Measurements from ENCODE around the gene CHD9. TPM values are rescaled to one million over a fixed set of nuclear protein-coding genes. Genes with fewer than 3 reads are reported as not detected.
A peak's percentile ranks its signal among the peaks of the same experiment; 100 is the strongest.
"Not testable (repeated sequence)": the region's sequence is repeated elsewhere in the genome, so short reads cannot be mapped to it uniquely, and the experiment has no call there.

CHD9 gene
- total RNA-seq, 1 experiment from 2014 or later = 14.6 TPM

DNA sequence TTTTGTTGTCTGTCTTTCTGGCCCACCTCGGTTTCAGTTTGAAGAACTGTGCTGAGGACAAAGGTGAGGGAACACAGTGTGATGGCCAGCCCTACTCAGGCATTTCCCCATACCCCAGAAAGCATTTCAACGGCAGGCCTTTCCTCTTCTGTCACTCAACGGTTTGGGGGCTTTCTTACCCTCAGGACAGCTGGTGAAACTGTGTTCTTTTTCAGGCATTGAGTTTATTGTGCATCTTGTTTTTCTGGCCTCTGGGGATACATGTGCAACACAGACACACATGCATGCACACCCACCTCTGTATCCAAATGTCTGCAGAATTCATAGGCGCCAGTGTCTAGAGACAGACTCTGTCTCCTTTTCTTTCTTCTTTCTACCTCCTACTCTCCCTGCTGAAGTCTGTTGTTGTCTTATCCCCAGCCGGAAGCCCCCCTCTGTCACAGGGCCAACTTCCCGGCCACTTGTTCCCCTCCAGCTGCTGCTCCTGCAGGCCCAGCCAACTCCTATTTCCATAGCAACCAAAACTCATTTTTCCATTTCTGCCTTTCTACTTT lies 17.0 kb downstream of the CHD9 start:
- no peak for DNase-seq (ENCODE audit: low read depth)

DNA sequence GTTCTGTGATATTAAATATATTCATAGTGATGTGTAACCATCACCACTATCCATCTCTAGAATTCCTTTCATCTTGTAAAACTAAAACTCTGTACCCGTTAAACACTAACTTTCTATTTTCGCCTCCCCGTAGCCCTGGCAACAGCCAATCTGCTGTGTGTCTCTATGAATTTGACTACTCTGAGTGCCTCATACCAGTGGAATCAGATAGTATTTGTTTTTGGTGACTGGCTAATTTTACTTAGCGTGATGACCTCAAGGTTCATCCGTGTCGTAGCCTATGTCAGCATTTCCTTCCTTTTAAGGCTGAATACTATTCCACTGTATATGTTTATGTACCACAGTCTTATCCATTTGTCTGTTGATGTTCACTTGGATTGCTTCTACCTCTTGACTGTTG lies 18.2 kb downstream of the CHD9 start:
- DNase-seq (ENCODE audit: low read depth) = no peak

DNA sequence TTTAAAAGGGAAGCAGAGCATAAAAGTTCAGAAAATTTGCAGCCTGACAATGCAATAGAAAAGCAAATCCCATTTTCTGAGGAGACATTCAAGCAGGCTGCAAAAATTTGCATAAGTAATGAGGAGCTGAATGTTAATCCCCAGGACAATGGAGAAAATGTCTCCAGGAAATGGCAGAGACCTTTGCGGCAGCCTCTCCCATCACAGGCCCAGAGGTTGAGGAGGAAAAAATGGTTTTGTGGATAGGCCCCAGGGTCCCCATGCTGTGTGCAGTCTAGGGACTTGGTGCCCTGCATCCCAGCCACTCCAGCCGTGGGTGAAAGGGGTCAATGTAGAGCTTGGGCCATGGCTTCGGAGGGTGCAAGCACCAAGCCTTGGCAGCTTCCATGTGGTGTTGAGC lies 19.5 kb downstream of the CHD9 start:
- not testable (repeated sequence) for DNase-seq (ENCODE audit: low read depth)

DNA sequence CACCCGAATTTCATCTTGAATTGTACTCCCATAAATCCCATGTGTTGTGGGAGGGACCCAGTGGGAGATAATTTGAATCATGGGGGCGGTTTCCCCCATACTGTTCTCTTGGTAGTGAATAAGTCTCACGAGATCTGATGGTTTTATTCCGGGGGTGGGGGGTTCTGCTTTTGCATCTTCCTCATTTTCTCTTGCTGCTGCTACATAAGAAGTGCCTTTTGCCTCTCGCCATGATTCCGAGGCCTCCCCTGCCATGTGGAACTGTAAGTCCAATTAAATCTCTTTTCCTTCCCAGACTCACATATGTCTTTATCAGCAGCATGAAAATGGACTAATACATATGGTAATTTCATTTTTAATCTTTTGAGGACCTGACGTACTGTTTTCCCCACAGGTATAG lies 20.7 kb downstream of the CHD9 start:
- not testable (repeated sequence) for DNase-seq (ENCODE audit: low read depth)

DNA sequence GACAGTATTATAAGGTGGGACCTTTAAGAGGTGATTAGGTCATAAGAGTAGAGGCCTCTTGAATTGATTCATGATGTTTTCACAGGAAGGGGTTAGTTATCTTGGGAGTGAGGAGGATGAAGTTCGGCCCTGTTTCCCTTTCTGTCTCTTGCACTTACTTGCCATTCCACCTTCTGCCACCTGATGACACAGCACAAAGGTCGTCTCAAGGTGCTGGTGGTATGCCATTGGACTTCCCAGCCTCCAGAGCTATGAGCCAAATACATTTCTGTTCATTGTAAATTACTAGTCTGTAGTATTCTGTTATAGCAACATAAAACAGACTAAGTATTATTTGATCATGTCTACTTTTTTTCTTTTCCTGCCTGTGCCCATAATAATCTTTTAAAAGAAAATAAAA lies 23.5 kb downstream of the CHD9 start:
- DNase-seq (ENCODE audit: low read depth) = no peak

DNA sequence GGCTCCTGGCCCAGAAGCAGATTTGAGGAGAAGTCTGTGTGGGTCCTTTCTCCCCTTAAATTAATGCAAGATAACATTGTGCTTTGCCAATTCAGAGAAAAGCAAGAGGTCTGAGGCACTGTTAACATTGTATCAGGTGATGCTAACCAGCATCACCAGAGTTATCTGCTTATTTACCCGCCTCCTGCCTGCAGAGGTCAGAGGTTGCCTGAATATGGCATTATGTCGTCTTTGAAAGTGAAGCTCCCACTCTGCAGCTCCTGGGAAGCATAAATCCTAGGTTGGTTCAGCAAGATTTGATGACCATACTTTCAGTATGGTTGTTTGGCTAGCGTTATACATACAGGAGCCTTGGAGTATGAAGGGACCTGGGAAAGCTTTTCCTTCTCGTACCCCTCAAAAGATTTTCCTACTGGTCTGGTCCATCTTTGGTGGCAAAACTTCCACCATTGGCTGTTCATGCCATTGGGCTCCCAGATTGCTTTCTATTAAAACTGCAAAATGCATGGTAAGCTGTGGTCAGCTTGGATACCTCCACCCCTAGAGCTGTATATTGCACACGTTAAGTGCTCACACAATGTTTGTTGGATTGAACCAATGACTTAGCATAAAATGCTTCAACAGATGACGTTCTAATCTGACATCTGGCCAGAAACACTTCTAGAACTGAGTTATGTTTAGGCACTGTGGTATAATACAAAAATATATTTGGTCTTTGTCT lies 24.1 kb downstream of the CHD9 start:
- no peak for DNase-seq (ENCODE audit: low read depth)

DNA sequence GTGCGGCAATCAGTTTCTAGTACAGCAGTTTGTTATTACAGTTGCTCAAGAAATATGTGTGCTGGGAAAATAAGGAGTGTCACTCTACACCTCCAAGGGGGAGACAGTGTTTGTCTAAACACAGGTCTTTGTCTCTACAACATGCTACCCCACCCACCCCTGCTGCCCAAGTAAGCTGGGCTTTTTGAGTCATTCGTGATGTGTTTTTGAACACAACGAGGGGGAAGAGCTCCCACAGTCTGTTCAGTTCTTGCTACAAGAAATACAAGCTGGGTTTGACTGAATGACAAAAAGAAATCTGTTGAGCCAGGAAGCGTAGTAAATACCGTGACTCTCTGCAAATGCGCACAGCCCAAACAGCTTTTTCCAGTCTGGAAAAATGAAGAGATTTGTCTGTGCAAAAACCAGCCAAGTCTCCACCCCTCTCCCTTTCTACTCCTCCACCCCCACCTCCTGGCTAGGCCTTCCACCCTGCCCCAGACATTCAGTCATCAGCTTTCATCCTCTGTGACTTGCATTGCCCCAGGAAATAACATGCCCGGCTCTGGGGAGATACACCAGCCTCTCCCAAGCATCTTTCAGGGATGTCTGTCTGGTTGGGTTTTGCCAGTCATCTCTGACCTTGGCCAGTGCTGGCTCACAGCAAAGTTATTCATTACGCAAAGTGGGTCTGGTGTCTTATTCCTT lies 25.7 kb downstream of the CHD9 start:
- peak; percentile 87 for DNase-seq (ENCODE audit: low read depth)

DNA sequence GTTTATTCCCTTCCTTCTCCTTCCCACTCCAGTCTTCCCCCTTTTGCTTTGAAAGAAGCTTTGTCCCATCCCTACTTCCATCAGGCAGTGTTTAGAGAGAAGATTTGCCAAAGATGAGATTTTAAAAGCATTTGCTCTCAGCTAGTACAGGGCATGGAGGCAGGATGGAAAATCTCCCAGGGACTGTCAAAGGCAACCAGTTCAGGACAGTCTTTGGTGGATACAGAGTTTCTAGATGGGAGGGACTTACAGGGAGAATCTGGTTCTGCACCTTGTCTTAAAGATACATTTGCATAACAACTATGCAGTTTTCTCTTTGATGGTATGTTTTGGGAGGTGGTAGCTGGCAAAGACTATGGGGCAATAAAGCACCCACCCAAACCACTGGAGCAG lies 26.2 kb downstream of the CHD9 start:
- DNase-seq (ENCODE audit: low read depth) = no peak

DNA sequence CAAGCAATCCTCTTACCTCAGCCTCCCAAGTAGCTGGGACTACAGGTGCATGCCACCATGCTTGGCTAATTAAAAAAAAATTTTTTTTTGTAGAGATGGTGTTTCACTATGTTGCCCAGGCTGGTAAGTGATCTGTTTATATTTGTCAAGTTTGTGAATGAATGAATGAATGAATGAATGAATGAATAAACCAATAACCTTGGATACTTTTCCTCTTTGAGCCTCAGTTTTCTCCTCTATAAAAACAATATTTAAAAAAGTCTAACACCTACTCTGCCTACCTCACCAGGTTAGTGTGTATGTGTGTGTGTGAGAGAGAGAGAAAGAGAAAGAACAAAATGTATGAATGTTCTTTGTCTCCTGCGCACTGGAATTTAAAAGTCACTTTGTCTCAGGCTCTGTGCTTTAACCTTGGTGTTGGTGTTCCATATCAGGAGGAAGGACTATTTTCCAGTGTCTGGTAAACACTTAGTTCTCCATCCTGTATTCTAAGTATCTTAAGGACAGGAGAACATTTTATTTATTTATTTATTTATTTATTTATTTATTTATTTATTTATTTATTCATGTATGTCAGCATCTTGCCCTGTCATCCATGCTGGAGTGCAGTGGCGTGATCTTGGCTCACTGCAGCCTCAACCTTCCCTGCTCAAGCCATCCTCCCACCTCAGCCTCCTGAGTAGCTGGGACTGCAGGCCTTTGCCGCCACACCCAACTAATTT lies 27.1 kb downstream of the CHD9 start:
- no peak for DNase-seq (ENCODE audit: low read depth)

DNA sequence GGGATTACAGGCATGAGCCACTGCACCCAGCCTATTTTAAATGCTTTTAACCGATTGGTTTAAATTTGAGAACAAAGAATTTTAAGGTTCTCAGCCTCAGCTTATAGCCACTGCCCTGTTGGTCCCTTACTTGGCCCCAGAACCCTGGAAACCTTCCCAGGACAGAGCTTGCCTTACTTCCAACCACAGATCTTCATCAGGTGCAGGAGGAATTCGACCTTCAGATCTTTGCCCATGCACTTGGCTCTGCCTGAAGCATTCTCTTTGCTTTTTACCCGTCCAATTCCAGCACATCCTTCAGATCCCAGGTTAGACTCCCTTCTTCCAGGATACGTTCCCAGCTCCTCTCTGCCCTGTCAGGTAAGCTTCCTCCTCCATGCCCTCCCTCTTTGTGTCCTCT lies 27.7 kb downstream of the CHD9 start:
- DNase-seq (ENCODE audit: low read depth) = no peak

DNA sequence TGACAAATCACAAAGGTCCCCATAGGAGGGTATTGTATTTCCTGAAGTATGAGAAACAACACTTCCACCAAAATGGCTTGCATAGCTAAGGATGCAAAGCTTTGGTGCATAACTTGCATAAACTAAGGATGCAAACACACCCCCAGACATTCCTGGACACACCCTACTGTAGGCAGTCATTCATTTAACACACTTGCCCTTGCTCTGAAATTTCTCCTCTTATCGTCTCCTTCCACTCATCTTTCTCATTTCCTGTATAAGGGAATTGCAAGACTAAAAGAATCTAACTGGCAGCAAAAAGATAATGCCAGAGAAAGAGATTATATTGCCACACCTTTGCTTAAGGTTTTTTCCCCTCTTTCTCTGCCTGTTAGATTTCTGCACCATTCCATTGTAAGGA lies 28.3 kb downstream of the CHD9 start:
- peak; percentile 17 for DNase-seq (ENCODE audit: low read depth)

DNA sequence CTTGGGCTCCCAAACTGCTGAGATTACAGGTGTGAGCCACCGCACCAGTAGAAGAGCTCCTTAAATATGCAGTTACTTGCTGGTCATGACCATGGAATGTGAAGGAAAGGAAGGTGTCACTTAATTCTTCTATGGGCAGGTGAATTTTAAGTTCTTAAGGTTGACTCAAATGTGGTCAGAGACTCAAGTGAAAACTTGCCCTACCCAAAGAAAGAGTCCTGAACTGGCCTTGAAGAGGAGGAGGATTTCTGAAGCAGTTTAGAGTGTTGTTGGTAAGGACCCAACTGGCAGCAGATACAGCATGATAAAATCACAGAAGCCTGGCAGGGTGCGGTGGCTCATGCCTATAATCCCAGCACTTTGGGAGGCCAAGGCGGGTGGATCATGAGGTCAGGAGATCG lies 29.4 kb downstream of the CHD9 start:
- DNase-seq (ENCODE audit: low read depth) = no peak

DNA sequence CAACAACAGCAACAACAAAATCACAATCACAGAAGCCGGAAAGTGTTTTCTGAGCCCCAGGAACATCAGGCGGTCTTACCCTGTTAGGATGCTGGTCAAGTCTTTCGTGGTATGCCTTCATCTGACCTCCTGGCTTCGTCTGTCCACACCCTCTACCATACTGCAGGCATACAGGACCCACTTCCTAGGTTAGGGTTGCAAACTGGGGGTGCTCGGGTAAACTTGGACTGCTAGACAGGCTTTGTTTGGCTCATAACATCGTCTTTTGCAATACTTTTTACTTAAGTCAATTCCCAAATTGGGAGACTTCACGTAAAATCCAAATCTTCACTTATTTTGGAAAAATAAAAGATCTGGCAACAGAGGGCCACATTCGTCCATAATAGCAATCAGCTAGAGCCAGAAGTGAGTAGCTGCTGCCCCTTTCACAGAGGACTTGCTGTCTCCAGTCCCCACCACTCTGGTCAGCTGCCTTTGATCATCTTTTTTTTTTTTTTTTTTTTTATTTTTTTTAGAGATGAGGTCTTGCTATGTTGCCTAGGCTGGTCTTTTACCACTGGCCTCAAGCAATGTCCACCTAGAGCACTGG lies 30.0 kb downstream of the CHD9 start:
- no peak for DNase-seq (ENCODE audit: low read depth)

DNA sequence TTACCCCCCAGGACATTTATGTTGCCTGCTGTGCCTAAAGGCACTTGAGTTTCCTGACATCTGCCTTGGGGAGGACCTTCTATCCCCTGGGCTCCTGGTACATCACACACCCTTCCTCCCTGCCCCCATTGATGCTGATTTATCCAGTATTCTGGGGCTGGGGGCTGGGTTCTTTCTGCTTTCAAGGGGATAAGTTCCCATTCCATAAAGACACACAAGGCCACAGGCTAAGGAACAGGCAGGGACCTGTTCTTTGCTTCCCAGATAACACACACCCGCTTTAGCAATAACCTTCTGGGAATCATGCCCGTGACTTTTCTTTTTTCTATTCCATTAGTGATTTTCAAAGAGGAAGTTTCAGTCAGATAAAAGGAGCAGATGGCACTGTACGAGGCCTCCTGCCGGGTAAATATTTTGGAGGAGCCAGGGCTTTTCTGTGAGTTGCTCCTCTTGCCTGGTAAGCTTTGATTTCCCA lies 30.6 kb downstream of the CHD9 start:
- no peak for DNase-seq (ENCODE audit: low read depth)

DNA sequence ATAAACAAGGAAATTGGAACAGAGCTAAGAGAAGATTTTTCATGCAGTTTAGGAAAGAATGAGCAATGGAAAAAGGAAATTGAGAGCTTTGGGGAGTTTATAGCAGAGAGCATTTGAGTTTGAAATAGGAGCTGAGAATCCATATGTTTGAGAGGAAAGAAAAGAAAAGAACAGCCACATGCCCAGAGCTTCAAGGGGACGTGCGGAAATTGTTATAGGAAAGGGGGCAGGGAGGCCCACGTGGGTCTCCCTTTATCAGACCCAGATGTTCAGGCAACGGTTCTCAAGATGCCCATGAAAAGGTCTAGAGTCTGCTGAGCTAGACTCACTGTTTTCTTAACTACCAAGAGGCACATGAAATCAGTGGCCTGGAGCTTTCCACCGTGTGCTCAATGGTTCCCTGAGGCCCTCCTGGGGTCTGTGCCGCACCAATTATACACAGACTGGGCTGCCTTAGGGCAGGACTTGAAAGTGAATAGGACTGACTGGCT lies 31.2 kb downstream of the CHD9 start:
- DNase-seq (ENCODE audit: low read depth) = no peak

DNA sequence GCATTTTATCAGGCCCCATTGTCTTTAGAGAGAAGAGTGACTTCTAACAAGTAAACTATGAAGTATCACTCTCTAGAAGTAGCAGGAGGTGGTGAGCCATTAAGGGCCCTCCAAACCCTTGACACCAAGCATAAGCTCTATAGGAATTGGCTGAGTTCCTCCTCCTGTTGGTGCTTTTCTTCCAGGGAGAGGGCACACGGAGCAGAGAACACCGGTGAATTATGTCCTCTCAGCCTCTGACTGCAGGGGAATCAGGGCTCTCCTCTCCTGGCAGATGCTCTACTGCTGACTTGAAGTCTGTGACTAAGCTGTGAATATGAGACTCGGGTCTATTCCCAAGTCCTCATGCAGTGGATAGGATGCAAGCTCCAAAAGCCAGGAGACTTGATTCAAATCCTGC lies 32.3 kb downstream of the CHD9 start:
- no peak for DNase-seq (ENCODE audit: low read depth)

DNA sequence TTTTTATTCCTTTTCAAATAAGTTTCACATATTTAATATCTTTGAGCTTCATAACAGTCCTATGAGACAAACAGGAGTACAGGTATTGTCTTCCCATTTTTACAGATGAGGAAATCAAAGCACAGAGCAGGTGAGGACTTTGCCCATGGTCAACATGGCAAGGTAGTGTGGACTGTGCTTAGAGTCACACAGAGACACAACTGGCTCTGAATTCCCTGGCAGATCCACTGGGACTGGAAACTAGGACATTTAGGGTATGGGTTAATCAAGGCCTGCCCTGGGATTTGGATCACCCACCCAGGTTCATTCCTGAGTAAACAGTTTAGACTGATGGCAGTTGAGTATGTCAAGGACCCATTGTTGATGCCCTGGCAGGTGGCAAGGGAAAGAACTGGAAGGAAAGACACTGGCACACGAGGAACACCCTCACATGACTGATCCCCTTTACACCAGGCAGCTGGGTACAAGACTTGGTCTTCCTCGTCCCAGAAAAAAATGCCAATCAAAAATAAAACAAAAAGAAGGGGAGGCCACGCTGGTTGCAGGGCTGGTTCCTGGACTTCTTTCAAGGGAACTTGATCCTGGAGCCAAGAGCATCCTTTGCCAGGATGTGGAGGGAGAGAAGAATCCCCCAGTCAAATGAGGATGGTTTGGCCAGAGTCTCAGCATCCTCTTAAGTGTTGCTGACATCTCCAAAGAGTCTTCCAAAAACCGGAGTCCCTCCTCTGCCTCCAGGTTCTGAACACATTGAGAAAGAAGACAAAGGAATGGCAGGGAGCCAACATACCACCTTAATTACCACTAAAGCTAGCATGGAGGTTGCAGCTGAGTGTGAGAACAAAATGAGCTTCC lies 34.9 kb downstream of the CHD9 start:
- peak; percentile 10 for DNase-seq (ENCODE audit: low read depth)

DNA sequence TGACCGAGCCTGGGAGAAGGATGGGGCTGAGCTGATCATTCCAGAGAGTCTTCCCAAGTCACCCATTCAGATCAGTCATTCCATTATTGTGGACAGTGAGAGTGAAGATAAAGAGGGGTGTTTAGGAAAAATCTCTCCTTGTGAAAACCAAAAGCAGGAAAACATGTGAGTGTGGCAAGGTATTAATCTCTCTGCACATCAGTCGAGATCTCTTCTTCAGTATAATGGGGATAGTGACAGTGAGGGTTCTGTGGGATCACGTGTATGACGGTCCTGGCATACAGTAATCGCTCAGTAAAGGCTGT lies 35.4 kb downstream of the CHD9 start:
- no peak for DNase-seq (ENCODE audit: low read depth)

DNA sequence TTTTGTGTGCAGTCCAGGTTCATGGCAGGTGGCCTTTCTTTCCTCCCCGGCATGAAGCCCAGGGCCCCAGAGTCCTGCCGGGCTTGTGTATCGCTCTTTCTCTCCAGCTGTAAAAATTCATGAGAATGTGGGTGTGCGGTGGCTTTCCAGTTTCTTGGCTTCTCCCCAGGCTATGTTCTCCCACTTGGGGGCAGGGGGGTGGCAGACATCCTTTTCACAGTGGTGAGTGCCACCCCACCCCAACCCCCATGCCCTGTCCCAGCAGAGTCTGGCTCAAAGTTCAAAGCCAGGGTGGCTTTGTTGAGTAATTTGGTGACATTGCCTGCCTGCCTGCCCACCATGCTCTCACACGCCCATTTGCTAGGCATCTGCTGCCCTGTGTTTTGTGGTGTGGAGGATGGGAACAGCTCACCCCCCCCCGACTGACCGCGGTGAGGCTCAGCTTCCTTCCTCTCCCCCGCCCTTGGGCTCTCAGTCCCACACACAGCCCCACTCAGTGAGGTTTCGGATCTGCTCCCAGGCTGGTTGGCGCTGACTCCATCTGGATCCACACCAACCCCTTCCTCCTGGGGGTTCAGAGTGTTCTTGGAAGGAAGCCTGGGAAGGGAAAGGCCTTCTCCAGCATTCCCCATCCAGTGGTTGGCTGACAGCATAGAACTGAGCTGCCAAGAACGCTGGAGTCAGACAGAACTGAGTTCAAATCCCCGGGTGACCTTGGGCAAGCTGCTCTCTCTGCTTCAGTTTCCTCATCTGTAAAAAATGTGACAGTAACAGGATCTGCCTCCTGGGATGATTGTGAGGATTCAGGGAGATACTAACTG lies 36.0 kb downstream of the CHD9 start:
- DNase-seq (ENCODE audit: low read depth) = peak; percentile 95
